Uterus (tissue), 2 donors: Measurements from ENCODE around the gene SALL2.
A peak's percentile ranks its signal among the peaks of the same experiment; 100 is the strongest.

ENCODE experiments used
- POLR2A ChIP-seq, 2 donors: fragments of 450-650 bp; IDR thresholded peaks; one replicate each; pipeline ENCODE4 v1.6.1; 2016; ENCODE audit warnings: antibody characterized with exemption in 2 of 2, mild to moderate bottlenecking in 1 of 2, moderate library complexity in 1 of 2
- TF ChIP-seq, protein P1 (sequence below), 4 experiments: fragments of 200-600 bp in 2 of 4; fragments of 450-650 bp in 2 of 4; sonication (generic) in 2 of 4; IDR thresholded peaks; one replicate each; pipeline ENCODE4 v1.5.1; 2016 to 2019; ENCODE audit warnings: antibody characterized with exemption in 4 of 4, mild to moderate bottlenecking in 2 of 4, moderate library complexity in 1 of 4

DNA sequence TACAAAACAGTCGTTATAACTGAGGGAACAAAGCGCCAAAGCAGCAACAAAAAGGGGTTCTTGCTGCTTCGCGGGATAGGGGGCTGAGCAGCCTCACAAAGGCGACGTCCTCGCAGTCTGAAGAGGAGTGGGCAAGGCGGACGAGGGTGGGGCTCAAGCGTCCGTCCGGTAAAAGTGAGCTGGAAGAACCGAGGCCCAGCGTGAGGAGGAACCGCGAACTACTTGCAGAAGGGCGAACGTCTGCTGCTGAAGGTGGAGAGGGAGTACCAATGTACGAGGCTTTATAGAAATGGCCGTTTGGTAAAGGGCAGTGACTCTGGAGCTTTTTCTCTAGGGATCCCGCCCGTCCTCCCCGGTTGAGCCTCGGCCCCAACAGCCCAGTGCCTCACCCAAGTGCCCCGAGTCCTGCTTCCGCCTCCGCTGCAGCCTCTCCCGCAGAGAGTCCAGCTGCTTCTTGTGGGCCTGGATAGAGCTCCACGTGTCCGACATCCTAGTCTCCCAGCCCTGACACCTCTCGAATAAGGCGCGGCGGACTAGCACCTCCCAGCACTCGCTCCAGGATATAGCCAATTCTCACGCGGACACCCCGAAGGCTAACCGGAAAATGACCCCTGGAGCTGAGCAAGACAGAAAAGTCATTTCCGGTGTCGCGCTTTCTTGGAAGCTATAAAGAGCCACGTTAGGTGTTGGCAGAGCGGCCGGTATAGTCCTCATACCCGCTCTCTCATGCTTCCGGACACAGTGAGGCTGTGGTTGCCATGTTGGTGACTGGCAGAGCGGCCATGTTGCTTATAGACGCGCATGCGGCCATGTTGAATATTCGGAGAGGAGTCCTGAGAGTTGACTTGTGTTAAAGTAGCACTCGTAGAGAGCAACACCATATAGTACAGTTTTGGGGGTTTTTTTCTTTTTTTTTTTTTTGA is 15.2 kb downstream of the SALL2 start, which contains the start of gene METTL3:
- TF ChIP-seq, protein P1, sequence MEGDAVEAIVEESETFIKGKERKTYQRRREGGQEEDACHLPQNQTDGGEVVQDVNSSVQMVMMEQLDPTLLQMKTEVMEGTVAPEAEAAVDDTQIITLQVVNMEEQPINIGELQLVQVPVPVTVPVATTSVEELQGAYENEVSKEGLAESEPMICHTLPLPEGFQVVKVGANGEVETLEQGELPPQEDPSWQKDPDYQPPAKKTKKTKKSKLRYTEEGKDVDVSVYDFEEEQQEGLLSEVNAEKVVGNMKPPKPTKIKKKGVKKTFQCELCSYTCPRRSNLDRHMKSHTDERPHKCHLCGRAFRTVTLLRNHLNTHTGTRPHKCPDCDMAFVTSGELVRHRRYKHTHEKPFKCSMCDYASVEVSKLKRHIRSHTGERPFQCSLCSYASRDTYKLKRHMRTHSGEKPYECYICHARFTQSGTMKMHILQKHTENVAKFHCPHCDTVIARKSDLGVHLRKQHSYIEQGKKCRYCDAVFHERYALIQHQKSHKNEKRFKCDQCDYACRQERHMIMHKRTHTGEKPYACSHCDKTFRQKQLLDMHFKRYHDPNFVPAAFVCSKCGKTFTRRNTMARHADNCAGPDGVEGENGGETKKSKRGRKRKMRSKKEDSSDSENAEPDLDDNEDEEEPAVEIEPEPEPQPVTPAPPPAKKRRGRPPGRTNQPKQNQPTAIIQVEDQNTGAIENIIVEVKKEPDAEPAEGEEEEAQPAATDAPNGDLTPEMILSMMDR (IDR thresholded peaks at IDR 0.05): peak in 2 of 4 experiments; percentile 8 to 18
- peak in 1 of 2 donors; percentile 34 for TF ChIP-seq POLR2A (IDR thresholded peaks at IDR 0.05)
